Left ventricle myocardium superior (tissue), 1 donor: Measurements from ENCODE around the gene CORO1C. TPM values are rescaled to one million over a fixed set of nuclear protein-coding genes. Genes with fewer than 3 reads are reported as not detected.
"Not testable (repeated sequence)": the region's sequence is repeated elsewhere in the genome, so short reads cannot be mapped to it uniquely, and the experiment has no call there.

Experiments
- ATAC-seq: fragments of 200-7000 bp; cut with Tn5 transposase; one replicate; pipeline ENCODE4 v1.9.1; 2020; ENCODE audit warnings: mild to moderate bottlenecking, moderate library complexity
- DNase-seq: peaks from one replicate; pipeline ENCODE4 v3.0.0-alpha.2; 2020
- intact Hi-C: fragments of 100-400 bp; cut with micrococcal nuclease; formaldehyde crosslinking; loops from one replicate; pipeline ENCODE4 v1.11.0; 2022
- total RNA-seq: library from RNA; stranded (reverse); fragmentation: NEBNext Ultra II Directional; extraction: Animal tissue kit (Norgen Biotek cat#: 25700); gene quantifications from one replicate; pipeline ENCODE4 v1.2.1, GENCODE V29; 2021
- donor health status: DM: no; HTN: yes; CAD: no; lungs with severe emphysema.

The CORO1C gene
- total RNA-seq, 1 donor from 2014 or later: 68.0 TPM

GRCh38 chr12:108643941-108644810, 87.1 kb downstream of the CORO1C start:
- intact Hi-C loops: no loop called here
- DNase-seq (peak; percentile 57), ATAC-seq (peak; percentile 64)

- ATAC-seq (no peak), DNase-seq (no peak)
- intact Hi-C loops: no loop called here
Measured at GRCh38 chr12:108642899-108643654, 88.2 kb downstream of the CORO1C start.

- no peak for DNase-seq
- ATAC-seq: no peak
- intact Hi-C loops: no loop called here
Measured at GRCh38 chr12:108642269-108642870, 88.9 kb downstream of the CORO1C start.

DNA sequence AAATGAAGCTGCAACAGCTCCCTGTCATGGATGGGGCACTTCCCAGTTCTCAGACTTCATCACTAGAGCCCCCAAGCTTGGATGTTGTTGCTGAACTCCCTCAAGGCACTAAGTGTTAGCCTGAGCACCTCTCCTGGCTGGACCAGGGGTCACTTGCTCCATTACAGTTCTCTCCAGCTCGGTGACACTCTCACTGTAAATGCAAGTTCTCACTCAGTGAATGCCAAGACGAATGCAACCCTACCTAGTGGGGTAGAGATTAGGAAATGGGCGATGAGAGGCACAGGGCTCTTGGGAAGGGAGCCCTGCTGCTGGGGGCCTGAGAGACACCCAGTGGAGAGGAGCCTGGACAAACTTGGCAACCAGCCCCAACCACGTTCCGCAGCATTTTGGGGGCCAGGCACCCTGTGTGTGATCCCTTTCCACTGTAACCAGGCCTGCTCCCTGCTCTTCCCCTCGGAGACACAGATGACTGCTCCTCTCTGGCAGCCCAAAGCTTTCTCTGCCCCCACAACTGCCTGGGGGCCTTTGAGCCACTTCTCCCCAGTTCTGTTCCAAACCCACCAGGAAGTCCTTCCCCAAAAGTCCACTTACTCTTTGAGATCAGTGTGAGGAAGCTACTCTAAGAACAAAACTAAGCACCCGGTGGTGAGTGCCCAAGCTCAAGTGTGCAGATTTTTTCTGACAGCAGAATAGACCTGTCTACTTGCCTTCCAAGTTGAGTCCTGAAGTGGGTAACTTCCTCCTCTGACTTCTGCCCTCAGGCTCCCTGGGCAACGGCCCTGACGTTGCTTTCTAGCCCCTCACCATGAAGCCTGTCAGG, 89.7 kb downstream of the CORO1C start:
- peak; percentile 13 for ATAC-seq
- intact Hi-C loops: no loop called here
- DNase-seq: no peak

- DNase-seq: peak; percentile 67
- intact Hi-C loops: no loop called here
- peak; percentile 12 for ATAC-seq
Measured at GRCh38 chr12:108640802-108641445, 90.4 kb downstream of the CORO1C start.

DNA sequence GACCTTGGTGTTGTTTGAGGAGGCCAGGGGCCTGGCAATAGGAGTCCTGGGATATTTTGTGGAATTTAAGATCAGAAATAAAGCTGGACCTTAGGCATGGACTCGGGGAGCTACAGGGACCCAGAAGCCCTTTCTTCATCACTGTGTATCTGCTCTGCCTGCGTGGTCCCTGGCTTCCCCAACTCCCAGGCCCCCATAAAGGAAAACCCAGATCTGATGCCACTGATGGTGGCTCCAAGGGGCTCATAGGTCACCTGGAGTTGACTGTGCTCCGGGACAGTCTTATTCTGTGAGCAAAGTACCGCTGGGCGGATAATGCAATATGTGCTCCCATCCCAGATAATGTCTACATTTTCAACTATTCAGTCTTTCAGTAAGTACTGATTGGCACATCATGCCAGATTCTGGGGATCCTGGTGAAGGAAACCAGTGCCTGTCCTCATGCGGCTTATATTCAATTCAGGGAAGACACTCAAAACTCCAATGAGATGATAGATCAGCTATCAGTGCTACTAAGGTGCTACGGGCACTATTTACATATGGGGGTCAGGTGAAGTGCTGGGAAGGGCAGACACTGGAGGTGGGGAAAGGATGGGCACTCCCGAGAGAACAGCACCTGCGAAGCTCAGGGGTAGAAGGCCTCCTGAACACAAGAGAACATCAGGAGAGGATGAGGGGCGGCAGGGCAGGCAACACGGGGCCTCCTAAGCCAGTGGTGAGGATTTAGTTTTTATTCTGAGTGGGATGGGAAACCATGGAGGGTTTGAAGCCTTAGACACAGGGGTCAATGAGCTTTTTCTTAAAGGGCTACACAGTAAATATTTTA, 92.1 kb downstream of the CORO1C start:
- no peak for ATAC-seq
- intact Hi-C loops: no loop called here

GRCh38 chr12:108638141-108638827, 93.0 kb downstream of the CORO1C start:
- DNase-seq: peak; percentile 61
- intact Hi-C loops: no loop called here
- peak; percentile 20 for ATAC-seq

More for the DNA sequence above, 92.1 kb downstream of the CORO1C start:
- DNase-seq: no peak

DNA sequence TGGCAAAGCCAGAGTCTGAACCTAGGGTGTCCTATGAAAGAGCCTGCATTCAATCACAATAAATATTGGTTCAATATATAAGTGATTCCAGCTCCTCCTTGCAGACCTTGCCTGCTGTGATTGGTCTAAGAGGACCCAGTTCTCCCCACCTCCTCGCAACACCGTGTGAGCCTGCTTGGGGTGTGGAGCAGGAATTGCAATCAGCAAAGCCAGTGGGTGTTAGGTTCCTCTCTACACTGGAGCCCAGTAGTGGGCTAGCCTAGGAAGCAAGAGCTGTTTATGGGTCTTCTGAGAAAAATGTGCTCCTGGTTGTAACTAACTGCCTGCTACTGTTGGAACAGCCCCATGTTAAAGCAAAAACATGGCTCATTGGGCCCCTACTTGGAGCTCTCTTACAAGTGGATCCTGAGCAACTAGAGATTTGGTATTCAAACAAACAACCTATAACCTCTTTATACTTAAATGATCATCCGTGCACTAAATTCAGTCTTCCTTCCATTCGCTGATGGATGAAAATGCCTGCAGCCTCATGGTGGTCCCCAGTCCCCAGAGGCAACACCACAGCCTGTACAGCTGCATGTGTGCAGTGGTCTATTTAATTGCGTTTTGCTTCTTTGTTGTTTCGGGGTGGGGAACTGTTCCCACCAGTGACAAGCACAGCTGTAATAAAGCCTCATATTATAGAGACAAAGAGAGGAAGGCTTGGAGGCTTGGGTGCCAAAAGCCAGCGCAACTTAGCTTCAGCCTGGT, 93.9 kb downstream of the CORO1C start:
- intact Hi-C loops: no loop called here
- ATAC-seq: no peak
- DNase-seq: no peak

DNA sequence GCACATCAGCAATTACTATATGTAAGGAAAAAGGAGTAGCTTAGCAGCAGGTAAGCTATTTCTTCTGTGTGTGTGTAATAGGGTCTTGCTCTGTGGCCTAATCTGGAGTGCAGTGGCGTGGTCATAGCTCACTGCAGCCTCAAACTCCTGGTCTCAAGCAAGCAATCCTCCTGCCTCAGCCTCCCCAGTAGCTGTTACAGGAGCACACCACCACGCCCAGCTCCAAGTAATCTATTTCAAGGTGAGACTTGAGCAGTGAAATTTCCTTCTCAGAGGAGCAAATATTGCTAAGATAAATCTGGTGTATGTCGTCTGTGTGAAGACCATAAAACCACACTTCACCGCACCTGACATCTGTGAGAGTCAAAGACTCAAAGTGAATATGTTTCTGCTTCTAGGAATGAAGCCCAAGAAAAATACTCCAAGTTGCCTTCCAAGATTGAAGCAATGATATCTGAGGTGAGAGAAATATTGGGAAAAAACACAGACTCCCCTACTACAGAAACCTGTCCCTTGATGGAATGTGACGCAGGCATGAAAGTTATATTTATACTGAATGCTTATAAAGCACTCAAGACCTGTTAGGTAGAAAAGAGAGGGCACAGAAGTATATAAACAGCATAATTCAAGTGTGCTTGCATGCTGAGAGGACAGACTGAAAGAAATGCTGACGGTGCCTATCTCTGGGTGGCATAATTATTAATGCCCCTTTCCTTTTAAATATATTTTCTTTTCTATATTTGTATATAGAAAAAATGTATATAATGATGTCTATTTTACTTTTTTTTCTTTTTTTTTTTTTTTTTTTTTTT, 95.1 kb downstream of the CORO1C start:
- no peak for DNase-seq
- intact Hi-C loops: no loop called here
- no peak for ATAC-seq

GRCh38 chr12:108635201-108635996, 95.9 kb downstream of the CORO1C start:
- no peak for DNase-seq
- ATAC-seq: no peak
- intact Hi-C loops: no loop called here

- intact Hi-C loops: no loop called here
- ATAC-seq (peak; percentile 17), DNase-seq (no peak)
Measured at GRCh38 chr12:108634341-108634751, 97.0 kb downstream of the CORO1C start.

DNA sequence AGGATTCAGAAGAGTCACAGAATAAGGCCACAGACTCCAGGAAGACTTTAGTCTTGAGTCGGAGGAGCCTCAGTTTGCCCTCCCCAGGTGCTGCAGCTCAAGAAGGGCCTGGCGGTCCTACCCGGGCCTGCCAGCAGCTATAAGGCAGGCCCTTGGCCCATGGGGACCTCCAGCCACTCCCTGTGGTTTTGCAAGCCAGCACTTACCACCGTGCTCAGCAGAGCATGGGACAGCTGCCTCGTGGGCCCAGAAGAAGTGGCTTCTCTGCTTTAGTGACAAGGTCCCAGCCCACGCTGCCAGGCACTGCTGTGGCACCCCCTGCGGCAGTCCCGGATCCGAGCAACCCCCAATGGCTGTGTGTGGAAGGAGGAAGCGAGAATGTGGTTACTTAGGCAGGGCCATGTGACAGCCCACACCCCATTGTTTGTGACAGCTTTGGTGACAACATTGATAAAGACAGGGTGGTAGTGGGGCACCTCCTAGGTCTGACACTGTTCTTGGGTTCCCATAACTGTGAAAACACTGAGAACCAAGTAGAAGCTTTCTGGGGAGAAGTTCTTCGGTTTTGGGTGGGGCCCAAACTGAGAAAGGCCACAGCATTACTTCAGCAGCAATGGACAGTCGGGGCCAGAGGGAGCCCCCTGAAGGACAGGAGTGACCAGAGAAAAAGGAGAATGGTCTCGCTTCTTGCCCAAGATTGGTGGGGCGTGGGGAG, 97.6 kb downstream of the CORO1C start, which contains the start of gene SELPLG:
TSS of gene SELPLG (minus strand) at position 361 of the 715 bp plus-strand sequence. CDS start 9,587 bp downstream, outside the sequence.
- intact Hi-C loops: no loop called here
- ATAC-seq (peak; percentile 62), DNase-seq (peak; percentile 73)

GRCh38 chr12:108633081-108633533, 98.2 kb downstream of the CORO1C start:
- intact Hi-C loops: no loop called here
- DNase-seq (no peak), ATAC-seq (no peak)

DNA sequence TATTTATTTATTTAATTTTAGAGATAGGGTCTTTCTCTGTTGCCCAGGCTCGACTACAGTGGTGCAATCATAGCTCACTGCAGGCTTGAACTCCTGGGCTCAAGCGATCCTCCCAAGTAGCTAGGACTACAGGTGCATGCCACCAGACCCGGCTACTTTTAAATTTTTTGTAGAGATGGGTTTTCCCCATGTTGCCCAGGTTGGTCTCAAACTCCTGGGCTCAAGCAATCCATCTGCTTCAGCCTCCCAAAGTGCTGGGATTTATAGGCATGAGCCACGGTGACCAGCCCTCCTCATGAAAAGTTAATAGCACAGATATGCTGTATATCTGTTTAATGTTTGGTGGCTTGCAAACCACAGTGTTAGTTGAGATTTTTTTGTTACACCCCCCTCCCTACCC, 100.1 kb downstream of the CORO1C start:
- DNase-seq, ATAC-seq, intact Hi-C loops: not testable (repeated sequence)
